Activated CD4-positive, alpha-beta T cell treated with anti-CD3 and anti-CD28 coated beads, Interleukin-2, amount 10 ng/mL, durations not matched to agents 7 days and 5 days (primary cell): ENCODE measurements around the gene RBBP8NL. TPM values are rescaled to one million over a fixed set of nuclear protein-coding genes. Genes with fewer than 3 reads are reported as not detected.

Experiments used
- CTCF ChIA-PET: fragments of 350-600 bp; sonication (Branson Sonifier 250); formaldehyde crosslinking; loops from one replicate; lab custom pipeline; 2021; ENCODE audit warnings: antibody characterized with exemption; lab: Charles Lee
- POLR2A ChIA-PET: fragments of 350-600 bp; sonication (Branson Sonifier 250); formaldehyde crosslinking; loops from one replicate; lab custom pipeline; 2021; ENCODE audit warnings: antibody characterized with exemption; lab: Charles Lee
- DNase-seq: peaks from one replicate; pipeline ENCODE4 v3.0.0-alpha.2; 2020
- H3K27ac Mint-ChIP-seq: one replicate; pipeline ENCODE4 v1.8.0; 2021; ENCODE audit warnings: mild to moderate bottlenecking, moderate library complexity, mixed read lengths
- H3K27me3 Mint-ChIP-seq: one replicate; pipeline ENCODE4 v1.8.0; 2021; ENCODE audit warnings: mixed read lengths
- H3K36me3 Mint-ChIP-seq: one replicate; pipeline ENCODE4 v1.8.0; 2021; ENCODE audit warnings: low read depth, mixed read lengths
- H3K4me1 Mint-ChIP-seq: one replicate; pipeline ENCODE4 v1.8.0; 2021; ENCODE audit warnings: mixed read lengths
- H3K4me3 Mint-ChIP-seq: one replicate; pipeline ENCODE4 v1.8.0; 2021; ENCODE audit warnings: mild to moderate bottlenecking, moderate library complexity, mixed read lengths
- H3K9me3 Mint-ChIP-seq: one replicate; pipeline ENCODE4 v1.8.0; 2021; ENCODE audit warnings: mixed read lengths
- total RNA-seq, 2 experiments: library from RNA; stranded (reverse); gene quantifications; one replicate each; pipeline ENCODE4 v1.2.3, GENCODE V29; 2021

RBBP8NL gene
- total RNA-seq, 2 experiments from 2014 or later, result not detected

DNA sequence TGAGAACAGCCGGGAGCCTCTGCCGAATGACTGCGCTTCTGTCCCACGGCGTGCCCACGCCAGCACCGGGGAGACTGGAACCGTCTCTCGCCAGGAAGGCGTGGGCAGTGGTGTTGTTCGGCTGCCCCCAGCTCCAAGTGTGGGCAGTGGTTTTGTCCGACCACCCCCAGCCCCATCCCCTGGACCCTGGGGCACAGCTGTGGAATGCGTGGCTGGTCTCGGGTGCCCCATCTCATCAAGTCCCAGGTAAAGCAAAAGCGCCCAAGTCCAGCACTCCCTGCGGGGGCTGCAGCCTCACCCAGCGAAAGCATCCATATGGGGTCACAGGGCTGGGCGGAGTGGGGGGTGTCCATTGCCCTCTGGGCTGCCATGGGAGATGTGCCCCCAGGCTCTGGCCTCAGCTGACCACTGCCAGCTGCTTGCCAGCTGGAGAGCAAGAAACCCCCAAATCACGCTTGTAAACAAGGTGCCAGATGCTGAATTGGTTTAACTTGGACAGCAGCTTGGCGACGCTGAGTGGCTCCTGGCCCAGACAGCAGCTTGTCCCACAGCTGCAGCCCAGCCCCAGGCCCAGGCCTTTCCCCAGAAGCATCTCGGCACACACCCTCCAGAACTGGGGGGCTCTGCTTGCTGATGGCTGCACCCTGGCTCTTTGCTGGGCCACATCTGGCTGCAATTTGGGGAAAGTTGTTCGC lies 24.7 kb downstream of the RBBP8NL start:
- CTCF ChIA-PET, result no interaction called here

DNA sequence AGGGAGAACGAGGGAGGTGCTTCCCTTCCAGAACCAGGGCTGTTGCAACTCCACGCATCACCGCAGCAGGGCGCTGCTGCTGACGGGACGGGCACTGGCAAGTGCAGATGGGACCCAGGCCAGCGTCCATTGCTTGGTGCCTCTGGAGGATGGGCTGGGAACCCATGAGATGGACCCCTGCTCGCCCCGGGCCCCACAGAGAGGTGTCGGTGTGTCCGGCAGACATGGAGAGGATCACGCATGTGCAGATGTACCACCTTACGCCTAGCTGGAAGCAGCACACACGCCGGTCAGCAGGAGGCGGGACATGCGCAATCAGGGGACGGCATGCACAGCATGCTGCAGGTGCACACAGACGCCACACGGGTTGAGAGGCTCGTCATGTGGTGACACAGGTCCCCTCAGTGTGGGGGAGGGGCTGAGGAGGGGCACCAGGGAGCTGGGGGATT lies 26.0 kb downstream of the RBBP8NL start:
- peaks cover 15% of the 10 kb centered on the region for H3K36me3 Mint-ChIP-seq
- POLR2A ChIA-PET, result no interaction called here
- peaks cover 3% of the 10 kb centered on the region for H3K9me3 Mint-ChIP-seq
- no peak overlapping the region for H3K4me3 Mint-ChIP-seq
- no peak overlapping the region for H3K27ac Mint-ChIP-seq
- DNase-seq, result no peak
- H3K4me1 Mint-ChIP-seq, result peaks cover 20% of the 10 kb centered on the region
- H3K27me3 Mint-ChIP-seq, result no peaks in the 10 kb centered on the region
- CTCF ChIA-PET, result interaction anchor here (1.7 kb wide), 1 partner anchor 10 kb away, joined by 4 read pairs; no protein-coding TSS in a partner anchor

More for the DNA sequence above, 24.7 kb downstream of the RBBP8NL start:
- no peak overlapping the region for H3K27ac Mint-ChIP-seq
- H3K4me1 Mint-ChIP-seq, result peaks cover 20% of the 10 kb centered on the region
- POLR2A ChIA-PET, result no interaction called here
- no peaks in the 10 kb centered on the region for H3K27me3 Mint-ChIP-seq
- peaks cover 1% of the 10 kb centered on the region for H3K9me3 Mint-ChIP-seq
- no peak overlapping the region for H3K4me3 Mint-ChIP-seq
- no peak for DNase-seq
- H3K36me3 Mint-ChIP-seq, result peaks cover 10% of the 10 kb centered on the region

DNA sequence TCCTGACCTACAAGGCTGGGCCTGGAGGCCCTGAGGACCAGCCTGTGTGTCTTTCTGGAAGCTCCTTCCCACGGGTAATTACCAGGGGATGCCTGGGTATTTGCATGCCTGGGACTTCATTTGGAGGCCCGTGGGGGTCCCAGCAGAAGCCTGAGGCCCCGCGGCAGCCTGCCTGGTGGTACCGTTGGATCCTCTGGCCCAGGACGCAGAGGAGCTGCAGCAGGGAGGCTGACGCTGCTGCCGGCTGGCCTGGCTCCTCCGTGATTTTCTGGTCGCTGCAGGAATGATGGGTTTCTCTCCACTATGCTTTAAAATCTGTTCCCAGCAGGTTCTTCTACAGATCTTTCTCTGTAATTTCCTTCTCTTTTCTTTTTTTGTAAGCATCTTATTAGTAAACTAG lies 26.8 kb downstream of the RBBP8NL start:
- H3K36me3 Mint-ChIP-seq, result peaks cover 13% of the 10 kb centered on the region
- peaks cover 3% of the 10 kb centered on the region for H3K9me3 Mint-ChIP-seq
- ChIA-PET POLR2A (no interaction called here), CTCF (interaction anchor here (0.8 to 1.7 kb wide), 4 partner anchors 9 to 32 kb away, joined by 3 to 5 read pairs (median 4); partner anchors contain the start of gene RPS21)
- peaks cover 12% of the 10 kb centered on the region for H3K4me1 Mint-ChIP-seq
- no peak for DNase-seq
- no peaks in the 10 kb centered on the region for H3K27me3 Mint-ChIP-seq
- no peak overlapping the region for H3K4me3 Mint-ChIP-seq
- H3K27ac Mint-ChIP-seq, result peak overlapping the region; percentile 0

DNA sequence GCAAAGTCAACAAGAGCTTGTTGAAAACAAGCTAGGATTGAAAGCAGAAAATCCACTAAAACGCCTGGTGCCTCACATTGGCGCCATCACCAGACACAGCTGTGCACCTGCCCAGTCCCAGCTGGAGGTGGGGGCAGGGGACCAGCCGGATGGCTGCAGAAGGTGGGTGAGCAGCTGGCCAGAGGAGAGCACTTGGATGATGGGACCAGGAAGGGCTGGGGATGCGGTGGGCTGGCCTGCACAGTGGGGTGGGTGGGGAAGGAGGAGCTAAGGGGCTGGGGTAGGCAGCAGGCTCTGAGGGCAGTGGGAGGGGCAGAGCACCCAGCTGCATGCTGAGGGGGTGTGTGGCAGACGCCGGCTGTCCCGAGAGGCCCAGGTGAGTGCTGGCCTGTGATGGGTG lies 27.3 kb downstream of the RBBP8NL start:
- DNase-seq, result no peak
- H3K4me1 Mint-ChIP-seq, result peaks cover 7% of the 10 kb centered on the region
- peaks cover 13% of the 10 kb centered on the region for H3K36me3 Mint-ChIP-seq
- no peak overlapping the region for H3K4me3 Mint-ChIP-seq
- ChIA-PET POLR2A (no interaction called here), CTCF (interaction anchor here (0.8 to 1.7 kb wide), 4 partner anchors 9 to 31 kb away, joined by 3 to 5 read pairs (median 4); partner anchors contain the start of gene RPS21)
- peaks cover 3% of the 10 kb centered on the region for H3K9me3 Mint-ChIP-seq
- no peaks in the 10 kb centered on the region for H3K27me3 Mint-ChIP-seq
- no peak overlapping the region for H3K27ac Mint-ChIP-seq

DNA sequence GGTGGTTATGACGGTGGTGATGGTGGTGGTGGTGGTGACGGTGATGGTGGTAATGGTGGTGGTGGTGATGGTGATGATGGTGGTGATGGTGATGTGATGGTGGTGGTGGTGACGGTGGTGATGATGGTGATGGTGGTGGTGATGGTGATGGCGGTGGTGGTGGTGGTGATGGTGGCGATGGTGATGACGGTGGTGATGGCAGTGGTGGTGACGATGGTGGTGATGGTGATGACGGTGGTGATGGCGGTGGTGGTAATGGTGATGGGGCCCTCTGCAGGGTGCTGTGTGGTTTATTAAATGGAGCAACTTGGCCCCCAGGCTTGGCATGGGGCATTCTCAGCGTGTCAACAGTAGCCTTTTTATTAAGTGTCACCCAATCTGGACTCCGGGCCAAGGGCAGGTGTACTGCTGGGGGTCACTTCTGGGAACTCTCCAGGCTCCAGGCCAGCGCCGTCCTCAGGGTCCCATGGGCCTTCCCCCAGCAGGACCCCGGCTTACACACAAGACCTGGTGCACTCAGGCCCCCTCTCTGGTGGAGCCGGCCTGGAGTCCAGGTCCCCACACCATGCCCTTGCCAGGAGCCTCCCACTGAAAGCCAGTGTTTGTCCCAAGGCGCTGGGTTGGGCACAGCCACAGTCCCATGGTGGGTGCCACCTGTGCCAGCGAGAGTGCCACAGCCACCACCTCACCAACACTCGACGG lies 29.1 kb downstream of the RBBP8NL start:
- Mint-ChIP-seq H3K9me3 (peaks cover 3% of the 10 kb centered on the region), H3K27ac (no peak overlapping the region), H3K36me3 (peaks cover 13% of the 10 kb centered on the region), H3K27me3 (no peaks in the 10 kb centered on the region), H3K4me1 (no peaks in the 10 kb centered on the region), H3K4me3 (no peak overlapping the region)
- CTCF ChIA-PET, result interaction anchor here (0.9 kb wide), 1 partner anchor 8 kb away, joined by 3 read pairs; no protein-coding TSS in a partner anchor
- no peak for DNase-seq
- POLR2A ChIA-PET, result no interaction called here

DNA sequence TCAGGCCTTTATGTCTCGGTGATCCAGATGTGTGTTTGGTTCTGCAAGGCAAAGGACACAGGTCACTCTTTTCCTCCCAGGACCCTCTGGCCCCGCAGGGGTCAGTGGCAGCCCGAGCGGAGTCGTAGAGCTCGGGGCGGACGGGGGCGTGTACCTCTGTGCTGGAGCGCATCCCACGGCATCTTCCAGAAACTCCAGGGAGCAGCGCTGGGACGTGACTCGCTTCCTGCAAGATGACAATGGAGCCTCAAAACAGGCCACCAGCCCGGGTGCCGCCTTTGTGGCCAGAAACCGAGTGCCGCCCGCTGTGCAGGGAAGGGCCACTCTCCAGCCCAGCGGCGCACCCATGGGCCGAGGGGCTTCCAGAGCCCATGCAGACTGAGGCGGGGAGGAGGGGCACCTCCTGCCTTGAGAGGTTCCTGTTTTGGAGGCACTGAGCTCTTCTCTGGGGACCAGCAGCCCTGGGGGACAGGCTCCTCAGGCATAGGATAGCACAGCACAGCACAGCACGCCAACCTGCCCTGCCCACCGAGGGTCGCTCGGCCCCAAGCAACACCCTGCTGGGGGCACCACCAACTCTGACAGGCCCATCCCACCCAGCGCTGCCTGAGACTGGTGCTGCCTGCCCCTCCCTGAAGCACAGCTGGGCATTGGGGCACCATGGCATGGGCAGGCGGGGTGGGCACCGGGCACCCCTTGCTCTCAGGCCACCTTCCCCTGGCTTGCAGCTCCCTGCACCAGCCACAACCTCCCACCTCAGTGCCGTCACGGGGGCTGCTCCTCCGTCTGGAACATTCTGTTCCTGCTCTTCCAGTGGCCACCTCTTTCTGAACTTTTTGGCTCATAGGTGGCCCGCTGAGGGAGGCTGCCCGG lies 30.7 kb downstream of the RBBP8NL start:
- DNase-seq, result no peak
- ChIA-PET POLR2A (no interaction called here), CTCF (interaction anchor here (0.9 to 1.0 kb wide), 3 partner anchors 9 to 14 kb away, joined by 3 read pairs; no protein-coding TSS in a partner anchor)
- Mint-ChIP-seq H3K27ac (no peak overlapping the region), H3K9me3 (peaks cover 3% of the 10 kb centered on the region), H3K36me3 (peaks cover 13% of the 10 kb centered on the region), H3K4me3 (no peak overlapping the region), H3K4me1 (no peaks in the 10 kb centered on the region), H3K27me3 (no peaks in the 10 kb centered on the region)

DNA sequence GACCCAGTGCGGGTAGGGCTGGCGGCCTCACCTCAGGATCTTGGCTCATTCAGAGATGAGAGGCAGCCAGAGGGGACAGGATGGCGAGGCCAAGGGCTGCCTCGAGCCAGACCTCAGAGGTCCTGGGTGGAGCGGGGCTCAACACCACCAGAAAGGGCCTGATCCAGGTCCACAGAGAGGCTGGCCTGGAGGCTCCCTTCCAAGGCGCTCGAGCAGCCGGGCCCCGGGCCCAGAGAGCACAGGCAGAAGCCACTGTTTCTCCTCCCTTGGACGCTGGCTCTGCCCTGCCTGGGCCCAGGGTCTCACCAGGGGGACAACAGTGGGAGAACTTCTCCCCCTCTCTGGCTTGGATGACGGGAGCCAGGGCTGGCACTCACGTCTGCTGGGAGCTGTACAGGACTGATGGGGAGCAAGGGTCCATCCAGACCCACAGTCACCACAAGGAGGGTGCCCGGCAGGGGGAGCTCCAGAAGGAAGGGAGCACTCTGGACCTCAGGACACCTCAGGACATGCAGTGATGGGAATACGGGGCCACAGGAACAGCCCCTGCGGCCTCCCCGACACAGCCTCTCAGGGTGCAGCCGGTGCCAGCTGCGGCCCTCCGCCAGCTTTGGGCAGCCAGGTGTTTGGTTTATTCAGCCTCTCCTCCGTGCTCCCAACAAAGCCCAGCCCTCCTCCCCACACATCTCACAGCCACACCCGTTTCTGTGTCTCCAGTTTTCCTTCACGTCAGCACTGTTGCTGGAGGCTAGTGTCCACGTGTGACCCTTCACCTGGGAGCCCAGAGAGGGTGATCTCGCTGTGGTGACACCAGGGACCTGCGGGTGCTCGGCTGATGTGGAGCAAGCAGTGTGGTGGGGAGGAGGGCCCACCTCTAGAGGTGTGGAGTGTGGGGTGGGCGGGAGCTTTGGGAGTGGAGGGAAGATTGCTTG lies 31.8 kb downstream of the RBBP8NL start:
- Mint-ChIP-seq H3K9me3 (peaks cover 3% of the 10 kb centered on the region), H3K27ac (no peak overlapping the region), H3K4me1 (no peaks in the 10 kb centered on the region), H3K36me3 (peaks cover 11% of the 10 kb centered on the region), H3K27me3 (no peaks in the 10 kb centered on the region), H3K4me3 (no peak overlapping the region)
- no peak for DNase-seq
- ChIA-PET CTCF (interaction anchor here (0.9 to 1.1 kb wide), 2 partner anchors 9 to 13 kb away, joined by 3 read pairs; no protein-coding TSS in a partner anchor), POLR2A (no interaction called here)

DNA sequence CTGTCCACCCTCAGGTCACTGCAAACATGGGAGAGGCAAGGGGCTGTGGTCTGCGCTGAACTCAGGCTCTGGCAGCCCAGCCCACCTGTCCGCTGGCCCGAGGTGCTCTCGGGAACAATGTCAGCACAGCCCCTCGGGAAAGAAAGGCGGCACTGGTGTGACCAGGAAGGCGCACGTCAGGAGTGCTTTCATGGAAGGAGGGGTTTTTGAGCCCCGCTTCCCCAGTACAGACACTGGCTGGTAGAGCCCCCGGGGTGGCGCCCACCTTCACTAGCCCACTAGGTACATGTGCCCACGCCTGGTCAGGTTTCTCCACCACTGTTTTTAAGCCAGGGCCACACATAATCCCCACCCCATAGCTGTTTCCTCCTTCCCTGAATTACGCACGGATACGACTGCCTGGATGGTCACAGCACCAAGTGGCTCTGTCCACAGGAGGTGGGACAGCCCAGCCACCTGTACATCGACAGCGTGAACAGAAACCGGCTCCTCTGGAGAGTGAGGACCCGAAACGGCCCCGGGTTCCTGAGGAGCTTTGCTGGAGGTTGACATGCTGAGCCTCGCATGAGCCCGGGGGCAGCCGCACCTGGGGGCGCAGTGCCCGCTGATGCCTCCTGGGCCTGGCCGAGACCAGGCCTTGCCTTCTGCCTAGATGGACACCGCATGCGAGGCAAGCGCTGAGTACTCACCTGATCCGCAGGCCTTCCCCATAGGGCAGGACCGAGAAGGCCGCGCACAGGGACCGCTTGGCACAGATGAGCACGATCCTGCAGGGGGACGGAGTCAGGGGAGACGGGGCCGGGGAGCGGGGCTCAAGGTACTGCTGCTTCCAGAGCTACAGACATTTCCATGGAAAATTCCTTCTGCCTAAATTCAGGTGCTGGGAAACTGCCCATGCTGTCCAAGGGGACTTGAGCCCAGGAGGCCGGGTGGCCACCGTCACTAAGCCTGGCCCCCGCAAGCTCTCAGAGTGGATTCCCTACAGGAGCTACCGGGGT lies 32.8 kb downstream of the RBBP8NL start:
- Mint-ChIP-seq H3K27ac (no peak overlapping the region), H3K27me3 (no peaks in the 10 kb centered on the region), H3K4me1 (peaks cover 4% of the 10 kb centered on the region), H3K9me3 (peaks cover 3% of the 10 kb centered on the region), H3K4me3 (no peak overlapping the region), H3K36me3 (peaks cover 19% of the 10 kb centered on the region)
- POLR2A ChIA-PET, result no interaction called here
- no peak for DNase-seq
- CTCF ChIA-PET, result interaction anchor here (1.1 kb wide), 1 partner anchor 10 kb away, joined by 3 read pairs; no protein-coding TSS in a partner anchor

DNA sequence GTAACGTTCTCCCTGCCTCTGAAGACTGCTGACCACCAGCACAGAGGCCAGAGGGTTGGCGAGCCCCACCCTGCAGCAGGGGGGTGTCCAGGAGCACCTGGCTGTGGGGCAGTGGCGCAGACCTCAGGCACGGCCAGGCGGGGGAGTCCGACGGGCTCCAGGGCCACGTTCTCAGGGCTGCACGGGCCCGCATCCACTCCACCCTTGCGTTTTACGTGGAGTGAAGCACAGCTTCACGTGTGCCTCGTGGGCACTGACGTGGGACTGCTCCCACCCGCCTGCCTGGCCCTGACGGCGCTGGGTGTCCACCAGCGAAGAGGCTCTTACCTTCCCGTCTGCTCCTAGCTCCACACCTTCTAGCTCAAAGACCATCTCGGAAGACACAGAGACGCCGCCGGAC lies 33.5 kb downstream of the RBBP8NL start:
- ChIA-PET CTCF (no interaction called here), POLR2A (no interaction called here)
- peaks cover 3% of the 10 kb centered on the region for H3K9me3 Mint-ChIP-seq
- H3K4me3 Mint-ChIP-seq, result no peak overlapping the region
- no peak overlapping the region for H3K27ac Mint-ChIP-seq
- DNase-seq, result no peak
- H3K27me3 Mint-ChIP-seq, result no peaks in the 10 kb centered on the region
- H3K4me1 Mint-ChIP-seq, result peaks cover 11% of the 10 kb centered on the region
- H3K36me3 Mint-ChIP-seq, result peaks cover 26% of the 10 kb centered on the region

DNA sequence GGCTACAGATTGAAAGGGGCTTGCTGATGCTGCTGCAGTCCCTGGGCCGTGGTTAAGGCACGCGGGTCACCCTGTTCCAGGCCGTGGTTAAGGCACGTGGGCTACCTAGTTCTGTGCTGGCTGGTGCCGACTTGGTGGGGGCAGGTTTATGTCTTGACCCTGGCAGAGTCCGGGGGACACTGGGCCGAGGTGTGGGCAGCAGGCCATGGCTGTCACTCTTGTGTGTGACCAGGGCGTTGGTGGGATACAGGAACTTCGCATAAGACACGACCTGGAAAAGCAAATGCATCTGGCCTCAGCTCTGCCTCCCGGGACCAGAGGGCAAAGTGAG lies 34.0 kb downstream of the RBBP8NL start:
- no peak overlapping the region for H3K4me3 Mint-ChIP-seq
- ChIA-PET POLR2A (no interaction called here), CTCF (no interaction called here)
- no peaks in the 10 kb centered on the region for H3K27me3 Mint-ChIP-seq
- peaks cover 16% of the 10 kb centered on the region for H3K4me1 Mint-ChIP-seq
- H3K27ac Mint-ChIP-seq, result no peak overlapping the region
- no peak for DNase-seq
- H3K9me3 Mint-ChIP-seq, result peaks cover 3% of the 10 kb centered on the region
- H3K36me3 Mint-ChIP-seq, result peaks cover 32% of the 10 kb centered on the region
